Mesendoderm (in vitro differentiated cells): ENCODE measurements around the gene SPPL2A.
"Not testable (repeated sequence)": the region's sequence is repeated elsewhere in the genome, so short reads cannot be mapped to it uniquely, and the experiment has no call there.

Experiments used
- DNase-seq: peaks from one replicate; pipeline ENCODE4 v3.0.0; 2013
- H2AK5ac ChIP-seq: 2 replicates; pipeline ENCODE4 v1.6.1; 2013; ENCODE audit warnings: low read length, inconsistent platforms
- H2BK120ac ChIP-seq: 2 replicates; pipeline ENCODE4 v1.6.1; 2013; ENCODE audit warnings: low read depth, mild to moderate bottlenecking, low read length, moderate library complexity, mixed read lengths
- H2BK15ac ChIP-seq: replicated peaks from 2 replicates; pipeline ENCODE4 v1.6.1; 2013; ENCODE audit warnings: low read depth, mild to moderate bottlenecking, moderate library complexity
- H2BK5ac ChIP-seq: 2 replicates; pipeline ENCODE4 v1.6.1; 2013; ENCODE audit warnings: low read length, inconsistent platforms
- H3K18ac ChIP-seq: 2 replicates; pipeline ENCODE4 v1.6.1; 2013; ENCODE audit warnings: mild to moderate bottlenecking, low read length, mixed read lengths
- H3K23ac ChIP-seq: one replicate; pipeline ENCODE4 v1.6.1; 2013; ENCODE audit warnings: low read length
- H3K27ac ChIP-seq: 2 replicates; pipeline ENCODE4 v1.5.1; 2013; ENCODE audit warnings: low read depth, mild to moderate bottlenecking, inconsistent platforms, low read length, moderate library complexity
- H3K27me3 ChIP-seq: 2 replicates; pipeline ENCODE4 v1.6.1; 2013; ENCODE audit warnings: low read length, control low read depth, mild to moderate bottlenecking, inconsistent platforms; ENCODE audit not compliant: insufficient read depth, poor library complexity
- H3K36me3 ChIP-seq: 2 replicates; pipeline ENCODE4 v1.6.1; 2013; ENCODE audit warnings: low read length, inconsistent platforms; ENCODE audit not compliant: control insufficient read depth, insufficient read depth
- H3K4ac ChIP-seq: one replicate; pipeline ENCODE4 v1.6.1; 2013; ENCODE audit warnings: low read depth, mild to moderate bottlenecking, low read length, moderate library complexity
- H3K4me1 ChIP-seq: 2 replicates; pipeline ENCODE4 v1.6.1; 2013; ENCODE audit warnings: low read depth, low read length, inconsistent platforms; ENCODE audit not compliant: control insufficient read depth
- H3K4me2 ChIP-seq: 2 replicates; pipeline ENCODE4 v1.6.1; 2013; ENCODE audit warnings: low read length
- H3K4me3 ChIP-seq: 2 replicates; pipeline ENCODE4 v1.5.1; 2013; ENCODE audit warnings: mild to moderate bottlenecking, low read length
- H3K56ac ChIP-seq: one replicate; pipeline ENCODE4 v1.6.1; 2013; ENCODE audit warnings: low read length
- H3K79me1 ChIP-seq: 2 replicates; pipeline ENCODE4 v1.6.1; 2013; ENCODE audit warnings: low read length, inconsistent platforms
- H3K79me2 ChIP-seq: 2 replicates; pipeline ENCODE4 v1.6.1; 2013; ENCODE audit warnings: mild to moderate bottlenecking, low read length; ENCODE audit not compliant: control insufficient read depth, insufficient read depth
- H3K9ac ChIP-seq: 2 replicates; pipeline ENCODE4 v1.6.1; 2013; ENCODE audit warnings: low read length, inconsistent platforms
- H4K5ac ChIP-seq: one replicate; pipeline ENCODE4 v1.6.1; 2013; ENCODE audit warnings: low read length
- H4K8ac ChIP-seq: one replicate; pipeline ENCODE4 v1.6.1; 2013; ENCODE audit warnings: low read depth, mild to moderate bottlenecking, control low read depth, low read length, moderate library complexity
- WGBS: extraction: QIAGEN DNeasy Blood & Tissue Kit; methylation state at CpG from one replicate; pipeline ENCODE4 v1.1.7; 2013; ENCODE audit warnings: low lambda C conversion rate, missing lambda C conversion rate; ENCODE audit not compliant: insufficient coverage; ENCODE audit errors: extremely low coverage; 5-methylcytosine and 5-hydroxymethylcytosine counted together

Gene SPPL2A

GRCh38 chr15:50698101-50698500 lies 67.4 kb downstream of the SPPL2A start:
- H2BK120ac ChIP-seq, result no peak overlapping the region
- H3K4me2 ChIP-seq, result no peak overlapping the region
- H3K79me2 ChIP-seq, result no peaks in the 10 kb centered on the region
- H2BK5ac ChIP-seq, result no peak overlapping the region
- WGBS, result no CpG with 5 or more reads among the region's 8 CpGs
- no peak overlapping the region for H3K56ac ChIP-seq
- H3K36me3 ChIP-seq, result no peaks in the 10 kb centered on the region
- H3K4me1 ChIP-seq, result no peaks in the 10 kb centered on the region
- no peak overlapping the region for H3K23ac ChIP-seq
- H3K4ac ChIP-seq, result no peak overlapping the region
- no peak overlapping the region for H3K18ac ChIP-seq
- no peaks in the 10 kb centered on the region for H3K79me1 ChIP-seq
- H3K4me3 ChIP-seq, result no peak overlapping the region
- no peak overlapping the region for H2AK5ac ChIP-seq
- H3K27me3 ChIP-seq, result no peaks in the 10 kb centered on the region
- H3K27ac ChIP-seq, result no peak overlapping the region
- no peak for DNase-seq
- no peak overlapping the region for H4K5ac ChIP-seq
- no peak overlapping the region for H2BK15ac ChIP-seq
- no peak overlapping the region for H4K8ac ChIP-seq
- no peak overlapping the region for H3K9ac ChIP-seq

GRCh38 chr15:50697109-50697797 lies 68.3 kb downstream of the SPPL2A start:
- no peak overlapping the region for H2BK120ac ChIP-seq
- H3K18ac ChIP-seq, result no peak overlapping the region
- H2AK5ac ChIP-seq, result no peak overlapping the region
- no peak overlapping the region for H3K56ac ChIP-seq
- no peak overlapping the region for H4K5ac ChIP-seq
- H2BK5ac ChIP-seq, result no peak overlapping the region
- H3K27me3 ChIP-seq, result no peaks in the 10 kb centered on the region
- H3K79me1 ChIP-seq, result no peaks in the 10 kb centered on the region
- no peak overlapping the region for H3K27ac ChIP-seq
- H3K23ac ChIP-seq, result no peak overlapping the region
- H4K8ac ChIP-seq, result no peak overlapping the region
- H3K79me2 ChIP-seq, result no peaks in the 10 kb centered on the region
- H3K4me1 ChIP-seq, result no peaks in the 10 kb centered on the region
- H3K4me3 ChIP-seq, result no peak overlapping the region
- WGBS, result no CpG with 5 or more reads among the region's 4 CpGs
- H3K36me3 ChIP-seq, result no peaks in the 10 kb centered on the region
- no peak overlapping the region for H3K4me2 ChIP-seq
- no peak overlapping the region for H3K9ac ChIP-seq
- H2BK15ac ChIP-seq, result no peak overlapping the region
- DNase-seq, result no peak
- no peak overlapping the region for H3K4ac ChIP-seq

- not testable (repeated sequence) for H3K56ac ChIP-seq, H3K27me3 ChIP-seq, H3K79me1 ChIP-seq, DNase-seq, H3K4me1 ChIP-seq, H3K79me2 ChIP-seq, H3K4me3 ChIP-seq, H3K23ac ChIP-seq, H3K4ac ChIP-seq, H3K36me3 ChIP-seq, H2BK120ac ChIP-seq, H4K8ac ChIP-seq, H3K9ac ChIP-seq, H3K18ac ChIP-seq, H4K5ac ChIP-seq, H3K27ac ChIP-seq, H3K4me2 ChIP-seq, H2BK5ac ChIP-seq, H2AK5ac ChIP-seq, H2BK15ac ChIP-seq
- WGBS, result no CpG with 5 or more reads among the region's 9 CpGs
Measured at GRCh38 chr15:50694634-50695165, 70.8 kb downstream of the SPPL2A start.

- Histone ChIP-seq H3K36me3 (no peaks in the 10 kb centered on the region), H3K27me3 (no peaks in the 10 kb centered on the region), H4K8ac (no peak overlapping the region), H3K79me1 (peaks cover 4% of the 10 kb centered on the region), H3K4me1 (no peaks in the 10 kb centered on the region), H3K23ac (no peak overlapping the region), H3K9ac (peak overlapping the region; percentile 93), H2BK5ac (no peak overlapping the region), H3K27ac (no peak overlapping the region), H2AK5ac (no peak overlapping the region), H4K5ac (no peak overlapping the region), H2BK15ac (no peak overlapping the region), H3K79me2 (peaks cover 27% of the 10 kb centered on the region), H3K4me3 (no peak overlapping the region), H2BK120ac (no peak overlapping the region), H3K4ac (no peak overlapping the region), H3K18ac (no peak overlapping the region), H3K56ac (peak overlapping the region; percentile 98), H3K4me2 (no peak overlapping the region)
- no peak for DNase-seq
- WGBS, result 100% methylated on average over 3 of the region's 10 CpGs
Measured at GRCh38 chr15:50687302-50687902, 78.1 kb downstream of the SPPL2A start.

- no CpG with 5 or more reads among the region's 80 CpGs for WGBS
Measured at GRCh38 chr15:50686469-50687301, 78.8 kb downstream of the SPPL2A start, which contains the start of gene TRPM7. TSS of gene TRPM7 (minus strand) at chr15:50686797. CDS start at chr15:50686533, 264 bp downstream.

More at GRCh38 chr15:50686469-50687301, 78.8 kb downstream of the SPPL2A start, which contains the start of gene TRPM7:
- Histone ChIP-seq H3K23ac (no peak within 1 kb of the TSS), H3K4me1 (no peaks in the 10 kb centered on the region), H2AK5ac (no peak within 1 kb of the TSS), H2BK15ac (no peak within 1 kb of the TSS), H3K4ac (no peak within 1 kb of the TSS), H4K5ac (no peak within 1 kb of the TSS), H3K79me2 (peaks cover 31% of the 10 kb centered on the region), H3K4me2 (peak within 1 kb of the TSS; percentile 92), H3K27ac (peak within 1 kb of the TSS; percentile 71), H2BK120ac (no peak within 1 kb of the TSS), H3K4me3 (peak within 1 kb of the TSS; percentile 95), H3K18ac (peak within 1 kb of the TSS; percentile 8), H4K8ac (no peak within 1 kb of the TSS), H2BK5ac (peak within 1 kb of the TSS; percentile 70), H3K36me3 (no peaks in the 10 kb centered on the region), H3K27me3 (no peaks in the 10 kb centered on the region), H3K9ac (peak within 1 kb of the TSS; percentile 97), H3K56ac (peak within 1 kb of the TSS; percentile 98), H3K79me1 (peaks cover 4% of the 10 kb centered on the region)
- DNase-seq, result peak; percentile 91
